Suppressor macrophage treated with lipopolysaccharide for 4 hours (primary cell): ENCODE measurements around the gene ENTPD2.

Source experiments
- DNase-seq: peaks from one replicate; pipeline ENCODE4 v3.0.0-alpha.2; 2020

Gene ENTPD2

DNA sequence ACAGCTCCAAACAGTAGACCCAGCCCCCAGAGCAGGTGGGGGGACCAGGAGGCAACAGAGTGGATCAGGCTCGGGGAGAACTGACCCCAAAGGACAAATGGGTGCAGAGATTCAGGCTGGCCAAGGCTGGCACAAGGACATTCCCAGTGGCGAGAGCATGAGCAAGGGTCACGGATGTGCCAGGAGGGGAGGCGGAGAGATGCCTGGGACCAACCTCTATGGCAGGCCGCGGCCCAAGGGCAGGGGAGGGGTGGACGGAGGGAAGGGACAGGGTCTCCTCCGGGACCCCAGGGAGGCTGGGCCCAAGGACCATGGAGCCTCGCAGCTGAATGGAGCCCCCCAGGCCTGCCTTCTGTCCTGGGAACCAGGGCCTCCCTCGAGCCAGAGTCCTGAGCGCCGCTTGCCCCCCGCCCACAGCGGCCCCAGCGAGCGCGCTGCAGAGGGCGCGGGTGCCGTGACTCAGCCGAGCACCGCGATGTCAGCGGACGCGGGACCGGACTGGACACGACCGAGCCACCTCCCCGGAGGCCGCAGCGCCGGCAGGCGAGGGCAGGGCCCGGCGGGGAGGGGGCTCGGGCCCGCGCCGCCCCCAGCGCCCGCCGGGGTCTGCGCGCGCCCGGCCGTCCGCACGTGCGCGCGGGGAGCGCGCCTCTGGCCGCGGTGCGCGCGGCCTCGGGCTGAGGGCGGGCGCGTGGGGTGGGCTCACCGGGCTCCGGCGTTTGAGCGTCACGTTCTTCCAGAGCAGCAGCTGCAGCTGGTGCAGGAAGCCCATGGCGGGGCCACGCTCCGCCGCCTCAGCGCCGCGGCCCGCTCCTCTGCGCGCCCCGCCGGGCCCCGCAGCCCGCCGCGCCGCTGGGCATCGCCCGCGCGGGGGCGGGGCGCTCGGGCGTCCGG is 26.2 kb downstream of the ENTPD2 start, which contains the start of gene ABCA2:
TSS of gene ABCA2 (minus strand) at position 869 of the 894 bp plus-strand sequence. CDS start at position 772, 97 bp downstream.
- no peak for DNase-seq

- no peak for DNase-seq
These were observed 27.0 kb downstream of the ENTPD2 start for GRCh38 chr9:137026828-137027227.

GRCh38 chr9:137026384-137026783 is 27.5 kb downstream of the ENTPD2 start:
- no peak for DNase-seq

DNA sequence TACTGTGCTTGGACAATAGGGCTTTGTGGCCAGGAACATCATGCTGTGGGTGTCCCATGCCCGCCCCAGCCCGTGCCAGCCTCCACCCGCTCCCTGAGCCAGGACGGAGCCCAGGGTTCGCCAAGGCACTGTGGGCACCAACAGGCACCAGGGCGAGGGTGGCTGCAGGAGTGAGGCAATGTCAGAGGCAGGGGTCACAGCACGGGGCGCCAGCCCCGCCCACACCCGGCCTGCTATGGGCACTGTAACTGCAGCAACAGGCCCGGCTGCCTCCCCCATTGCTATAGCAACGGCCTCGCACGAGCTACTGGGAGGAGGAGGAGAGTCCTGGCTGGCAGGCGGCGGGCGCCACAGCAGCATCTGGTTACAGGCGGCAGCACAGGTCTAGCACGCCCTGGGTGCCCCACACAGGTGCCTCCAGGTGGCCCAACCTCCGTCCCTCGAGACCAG is 28.3 kb downstream of the ENTPD2 start:
- no peak for DNase-seq

DNA sequence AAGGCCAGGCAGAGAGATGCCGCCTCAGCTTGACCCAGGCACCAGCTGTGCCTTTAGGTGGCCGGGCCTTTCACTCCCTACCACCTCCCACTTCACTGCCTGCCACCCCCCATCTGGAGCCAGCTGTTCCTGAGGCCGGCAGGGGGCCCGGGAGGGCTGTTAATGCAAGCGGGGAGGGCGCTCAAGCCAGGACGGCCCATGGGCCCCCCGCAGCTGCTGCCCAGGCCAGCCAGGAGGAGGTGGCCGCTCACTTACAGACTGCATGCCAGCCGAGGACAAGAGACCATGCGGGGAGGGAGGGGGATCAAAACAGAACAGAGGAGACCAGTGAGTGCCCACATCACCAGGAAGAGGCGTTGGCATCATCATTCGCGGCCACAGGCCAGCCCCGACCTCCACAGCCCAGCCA is 30.3 kb downstream of the ENTPD2 start:
- no peak for DNase-seq

- DNase-seq: no peak
These were observed 30.7 kb downstream of the ENTPD2 start for GRCh38 chr9:137023157-137023556.

DNA sequence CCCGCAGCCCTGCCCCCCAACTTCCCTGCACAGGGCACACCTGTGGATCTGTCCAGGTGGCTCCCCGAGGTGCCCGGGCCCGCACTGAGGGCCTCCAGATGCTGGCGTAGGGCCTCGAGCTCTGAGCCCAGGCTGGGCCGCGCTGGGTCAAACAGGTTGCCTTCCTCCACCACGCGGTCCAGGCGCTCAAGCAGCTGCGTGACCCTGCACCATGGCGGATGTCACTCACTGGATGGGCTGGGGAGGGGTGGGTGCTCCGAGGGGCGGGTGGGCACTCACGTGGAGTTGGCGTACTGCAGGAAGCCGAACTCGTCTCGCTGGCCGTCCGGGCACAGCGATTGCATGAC is 31.2 kb downstream of the ENTPD2 start:
- no peak for DNase-seq

DNA sequence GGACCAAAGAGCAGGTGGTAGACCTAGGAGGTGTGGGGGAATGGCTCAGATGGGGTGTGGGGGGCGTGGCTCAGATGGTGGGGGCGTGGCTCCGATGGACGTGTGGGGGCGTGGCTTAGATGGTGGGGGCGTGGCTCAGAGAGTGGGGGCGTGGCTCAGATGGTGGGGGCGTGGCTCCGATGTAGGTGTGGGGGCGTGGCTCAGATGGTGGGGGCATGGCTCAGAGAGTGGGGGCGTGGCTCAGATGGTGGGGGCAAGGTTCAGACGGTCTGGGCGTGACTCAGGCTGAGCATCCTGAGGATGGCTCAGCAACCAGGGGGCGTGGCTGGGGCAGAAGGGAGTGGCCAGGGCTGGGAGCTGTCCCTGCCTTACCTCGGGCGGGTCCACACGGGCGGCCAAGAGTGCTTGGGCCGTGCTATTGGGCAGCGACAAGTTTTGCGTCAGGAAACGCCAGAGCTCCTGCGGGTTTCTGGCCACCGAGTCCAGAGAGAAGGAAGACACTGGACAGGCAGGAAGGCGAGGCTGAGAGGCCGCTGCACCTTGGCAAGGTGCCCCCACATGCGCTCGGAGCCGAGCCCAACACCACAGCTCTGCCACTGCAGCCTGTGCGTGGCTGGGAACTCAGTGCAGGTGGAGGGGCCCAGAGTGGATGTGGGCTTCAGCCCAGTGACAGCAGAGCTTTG is 31.7 kb downstream of the ENTPD2 start:
- DNase-seq: peak; percentile 87

GRCh38 chr9:137021568-137021978 is 32.3 kb downstream of the ENTPD2 start:
- no peak for DNase-seq

DNA sequence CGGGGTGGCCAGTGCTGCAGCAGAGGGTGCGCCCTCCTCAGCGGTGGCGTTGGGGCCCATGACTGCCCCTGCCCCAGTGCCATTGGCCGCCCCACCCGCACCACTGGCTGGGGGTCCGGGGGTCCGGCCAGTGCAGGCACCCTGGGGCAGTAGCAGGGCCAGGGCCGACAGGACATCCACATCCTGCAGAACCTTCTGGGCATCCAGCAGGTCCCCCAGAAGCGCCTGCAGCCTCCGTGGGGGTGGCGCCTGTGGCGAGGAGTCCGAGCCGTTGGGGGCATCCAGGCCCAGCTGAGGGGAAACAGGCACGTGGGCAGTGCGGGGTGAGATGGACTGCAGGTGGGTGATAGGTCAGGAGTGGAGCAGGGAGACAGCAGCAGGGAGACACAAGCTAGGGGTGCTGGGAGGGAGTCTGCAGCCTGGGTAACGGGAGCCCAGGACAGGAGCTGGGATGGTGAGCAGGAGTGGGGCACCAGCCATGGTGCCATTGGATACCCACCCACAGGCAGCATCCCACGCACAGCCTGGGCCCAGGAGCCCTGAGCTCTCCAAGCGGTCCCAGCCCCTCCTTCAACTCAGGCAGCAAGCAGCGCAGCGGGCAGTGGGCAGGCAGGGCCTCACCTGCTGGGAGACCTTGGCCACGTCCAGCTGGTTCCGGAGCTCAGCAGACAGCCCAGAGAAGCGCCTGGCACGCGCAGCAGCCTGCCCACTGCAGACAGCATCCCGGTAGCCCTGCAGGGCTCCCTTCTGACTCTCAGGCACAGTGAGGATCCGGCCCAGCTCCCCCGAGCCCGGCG is 32.9 kb downstream of the ENTPD2 start:
- no peak for DNase-seq

DNA sequence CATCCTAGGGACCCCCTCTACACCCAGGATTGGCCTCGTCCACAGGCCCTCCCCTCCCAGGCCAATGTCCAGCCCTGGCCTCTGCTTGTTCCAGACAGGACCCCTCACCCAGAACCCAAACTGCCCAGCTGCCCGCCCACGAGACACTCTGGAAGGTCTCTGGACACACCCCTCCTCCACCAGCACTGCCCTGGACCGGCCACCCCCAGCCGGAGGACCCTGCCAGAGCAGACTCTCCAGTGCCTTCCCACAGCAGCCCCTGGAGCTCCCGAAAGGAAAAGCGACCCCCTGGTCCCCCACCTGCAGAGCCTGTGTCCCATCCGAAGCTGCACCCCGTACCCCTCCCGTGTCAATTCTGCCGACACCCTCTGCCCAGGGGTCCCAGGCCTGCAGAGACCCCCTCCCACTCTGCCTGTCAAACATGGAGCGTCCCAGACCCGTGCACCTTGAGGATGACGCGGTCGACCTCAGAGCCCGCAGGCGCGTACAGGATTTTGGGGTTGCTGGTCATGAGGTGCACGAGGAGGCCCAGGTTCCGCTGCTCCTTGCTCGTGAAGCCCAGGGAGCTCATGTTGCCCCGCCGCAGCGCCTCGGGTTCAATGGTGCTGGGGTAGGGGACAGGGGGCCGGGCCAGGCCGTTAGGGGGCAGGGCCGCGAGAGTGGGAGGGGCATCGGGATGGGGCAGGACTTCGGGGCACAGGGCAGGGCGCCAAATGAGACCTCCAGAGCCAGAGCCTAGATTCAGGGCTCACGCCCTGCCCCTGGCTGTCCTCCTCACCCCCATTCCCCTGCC is 33.8 kb downstream of the ENTPD2 start:
- no peak for DNase-seq

GRCh38 chr9:137018761-137019559 is 34.9 kb downstream of the ENTPD2 start:
- no peak for DNase-seq

DNA sequence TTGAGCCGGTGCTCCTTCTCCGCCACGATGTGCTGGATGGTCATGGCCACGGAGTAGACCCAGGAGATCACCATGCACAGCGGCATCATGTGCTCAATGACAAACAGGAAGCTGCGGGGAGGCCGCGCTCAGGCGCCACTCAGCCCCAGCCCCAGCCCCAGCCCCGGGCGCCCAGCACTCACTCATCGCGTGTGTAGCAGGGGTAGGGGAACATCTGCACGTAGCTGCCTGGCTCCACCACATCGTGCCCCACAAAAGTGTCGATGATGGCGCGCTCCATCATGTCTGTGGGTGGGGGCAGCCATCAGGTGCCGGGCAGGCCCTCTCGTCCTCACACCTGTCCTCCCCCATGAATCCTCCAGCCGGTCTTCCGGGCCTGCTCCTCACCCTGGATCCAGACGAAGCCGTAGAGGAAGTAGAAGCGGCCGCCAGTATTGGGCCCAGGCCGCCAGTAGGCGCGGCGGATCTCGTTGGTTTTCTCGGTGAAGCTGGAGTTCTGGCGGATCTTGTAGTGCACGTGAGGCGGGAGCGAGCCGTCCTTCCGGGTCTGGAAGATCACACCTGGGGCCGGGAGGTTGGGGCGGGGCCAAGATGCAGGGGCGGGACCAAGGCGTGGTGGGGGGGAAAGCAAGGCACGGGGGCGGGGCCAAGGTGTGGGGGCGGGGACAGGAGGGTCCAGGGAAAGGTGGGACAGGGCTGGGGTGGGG is 35.9 kb downstream of the ENTPD2 start:
- DNase-seq: no peak

DNA sequence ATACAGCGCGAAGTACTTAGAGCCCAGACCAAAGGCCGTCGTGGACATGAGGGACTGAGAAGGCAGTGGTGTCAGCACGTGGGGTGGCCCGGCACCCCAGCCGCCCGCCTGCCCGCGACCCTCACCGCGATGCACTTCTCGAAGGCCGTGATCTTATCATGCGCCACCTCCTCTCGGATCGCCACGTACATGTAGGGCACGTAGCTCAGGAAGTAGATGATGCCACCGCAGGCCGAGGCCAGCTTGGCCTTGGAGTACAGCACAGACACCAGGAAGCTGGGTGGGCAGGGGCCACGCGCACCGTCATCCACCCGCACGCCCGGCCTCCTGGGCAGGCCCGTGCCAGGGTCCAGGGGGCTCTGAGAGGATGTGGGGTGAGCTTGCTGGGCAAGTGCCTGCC is 36.8 kb downstream of the ENTPD2 start:
- no peak for DNase-seq

DNA sequence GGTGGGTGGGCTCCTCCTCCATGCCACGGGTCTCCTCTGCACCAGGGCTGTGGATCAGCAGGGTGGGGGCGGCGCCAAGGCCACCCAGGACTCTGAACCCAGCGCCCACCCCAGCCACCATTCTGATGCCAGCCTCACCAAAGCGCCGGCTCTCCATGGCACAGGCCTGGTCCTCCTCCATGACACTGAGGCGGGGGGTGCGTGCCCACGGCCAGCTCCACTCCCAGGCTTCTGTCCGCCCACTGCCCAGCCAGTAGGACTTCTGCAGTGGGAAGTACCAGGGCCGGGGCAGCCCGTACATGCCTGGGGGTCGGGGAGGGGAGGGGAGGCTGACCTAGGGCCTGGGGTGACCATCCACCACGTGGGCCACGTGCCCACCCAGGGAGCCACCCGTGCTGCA is 37.4 kb downstream of the ENTPD2 start:
- no peak for DNase-seq

GRCh38 chr9:137015976-137016375 is 37.9 kb downstream of the ENTPD2 start:
- no peak for DNase-seq

- no peak for DNase-seq
These were observed 38.3 kb downstream of the ENTPD2 start for GRCh38 chr9:137015540-137015930.

GRCh38 chr9:137014776-137015539 is 38.9 kb downstream of the ENTPD2 start:
- DNase-seq: no peak

DNA sequence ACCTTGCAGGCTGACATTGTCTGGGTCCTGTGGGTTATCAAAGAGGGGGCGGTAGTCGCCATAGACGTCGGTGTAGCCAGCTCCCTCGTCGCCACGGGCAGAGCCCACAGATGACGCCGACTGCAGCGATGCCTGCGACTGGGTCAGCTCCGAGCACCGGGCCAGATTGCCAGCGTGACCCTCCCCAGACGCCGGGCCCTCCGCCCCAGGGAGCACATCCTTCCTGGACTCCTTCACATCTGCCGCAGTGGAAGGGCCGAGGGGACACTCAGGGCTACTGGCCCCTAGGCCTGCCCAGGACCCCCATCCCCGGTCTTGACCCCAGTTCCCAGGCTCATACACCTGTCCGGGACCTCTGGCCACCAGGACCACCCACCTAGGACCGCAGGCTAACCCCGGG is 39.7 kb downstream of the ENTPD2 start:
- DNase-seq: no peak

- no peak for DNase-seq
These were observed 40.3 kb downstream of the ENTPD2 start for GRCh38 chr9:137013571-137013940.
